HEK293 (cell line): ENCODE data around the gene TRAPPC5.

Experiments
- CTCF ChIA-PET: fragments of 350-600 bp; formaldehyde crosslinking; extraction: SDS; loops from one replicate; lab custom pipeline; 2021; ENCODE audit warnings: antibody characterized with exemption; lab: Yijun Ruan, JAX
- POLR2A ChIA-PET: fragments of 300-600 bp; formaldehyde crosslinking; extraction: SDS; loops from one replicate; lab custom pipeline; 2020; ENCODE audit warnings: antibody characterized with exemption, inconsistent platforms; lab: Yijun Ruan, JAX
- H3K27ac ChIP-seq: fragments of 200-500 bp; sonication (Bioruptor generic); 2 replicates; pipeline ENCODE4 v1.5.1; 2014; ENCODE audit warnings: low read depth, low read length, control low read depth, inconsistent platforms; ENCODE audit errors: extremely low read depth
- H3K36me3 ChIP-seq, 2 experiments: fragments of 200-500 bp in 1 of 2; sonication (Bioruptor generic) in 1 of 2; 1 replicate in 1 of 2; 2 replicates in 1 of 2; pipeline ENCODE4 v1.5.1; 2014 to 2017; ENCODE audit warnings: inconsistent platforms in 2 of 2, low read length in 2 of 2; ENCODE audit not compliant: control insufficient read depth in 2 of 2, insufficient read depth in 1 of 2
- H3K4me1 ChIP-seq: fragments of 200-500 bp; sonication (Bioruptor generic); 2 replicates; pipeline ENCODE4 v1.5.1; 2014; ENCODE audit warnings: mild to moderate bottlenecking, low read length, inconsistent platforms; ENCODE audit not compliant: control insufficient read depth, insufficient read depth
- H3K4me3 ChIP-seq: 2 replicates; pipeline ENCODE4 v1.5.1; 2011; ENCODE audit warnings: low read depth, mild to moderate bottlenecking, control low read depth, low read length, moderate library complexity
- H3K9me3 ChIP-seq: fragments of 200-500 bp; sonication (Bioruptor generic); 2 replicates; pipeline ENCODE4 v1.5.1; 2014; ENCODE audit warnings: low read depth, low read length, inconsistent platforms; ENCODE audit not compliant: control insufficient read depth, insufficient read depth
- KLF16 ChIP-seq: fragments of 450-650 bp; formaldehyde crosslinking; IDR thresholded peaks from 2 replicates; pipeline ENCODE4 v1.5.1; 2017; ENCODE audit warnings: missing biosample characterization, missing genetic modification characterization
- KLF8 ChIP-seq: fragments of 450-650 bp; formaldehyde crosslinking; IDR thresholded peaks from 2 replicates; pipeline ENCODE4 v1.5.1; 2016; ENCODE audit warnings: missing biosample characterization, missing genetic modification characterization
- ZNF140 ChIP-seq: fragments of 450-650 bp; formaldehyde crosslinking; IDR thresholded peaks from 2 replicates; pipeline ENCODE4 v1.5.1; 2016; ENCODE audit warnings: missing biosample characterization, missing genetic modification characterization
- ZNF146 ChIP-seq: fragments of 450-650 bp; formaldehyde crosslinking; IDR thresholded peaks from 2 replicates; pipeline ENCODE4 v1.5.1; 2016; ENCODE audit warnings: missing biosample characterization, missing genetic modification characterization
- ZNF169 ChIP-seq: fragments of 450-650 bp; formaldehyde crosslinking; IDR thresholded peaks from 2 replicates; pipeline ENCODE4 v1.5.1; 2016; ENCODE audit warnings: missing biosample characterization, missing genetic modification characterization
- ZNF2 ChIP-seq: fragments of 450-650 bp; formaldehyde crosslinking; IDR thresholded peaks from 2 replicates; pipeline ENCODE4 v1.5.1; 2016; ENCODE audit warnings: missing biosample characterization, missing genetic modification characterization
- ZNF23 ChIP-seq: fragments of 450-650 bp; formaldehyde crosslinking; IDR thresholded peaks from 2 replicates; pipeline ENCODE4 v1.5.1; 2016; ENCODE audit warnings: missing biosample characterization, missing genetic modification characterization, borderline replicate concordance
- ZNF473 ChIP-seq: fragments of 450-650 bp; formaldehyde crosslinking; IDR thresholded peaks from 2 replicates; pipeline ENCODE4 v1.5.1; 2017; ENCODE audit warnings: missing biosample characterization, missing genetic modification characterization
- ZNF529 ChIP-seq: fragments of 450-650 bp; formaldehyde crosslinking; IDR thresholded peaks from 2 replicates; pipeline ENCODE4 v1.5.1; 2017; ENCODE audit warnings: missing genetic modification characterization, missing biosample characterization; ENCODE audit not compliant: insufficient replicate concordance
- ZNF558 ChIP-seq: fragments of 450-650 bp; formaldehyde crosslinking; IDR thresholded peaks from 2 replicates; pipeline ENCODE4 v1.5.1; 2016; ENCODE audit warnings: missing biosample characterization, missing genetic modification characterization
- ZNF670 ChIP-seq: fragments of 450-650 bp; formaldehyde crosslinking; IDR thresholded peaks from 2 replicates; pipeline ENCODE4 v1.5.1; 2016; ENCODE audit warnings: missing biosample characterization, missing genetic modification characterization, low read depth
- ZNF677 ChIP-seq: fragments of 450-650 bp; IDR thresholded peaks from 2 replicates; pipeline ENCODE4 v1.5.0; 2018; ENCODE audit warnings: missing biosample characterization, mild to moderate bottlenecking, missing genetic modification characterization, moderate library complexity
- TF ChIP-seq, protein P1 (sequence below): fragments of 450-650 bp; formaldehyde crosslinking; IDR thresholded peaks from 2 replicates; pipeline ENCODE4 v1.5.1; 2016; ENCODE audit warnings: missing biosample characterization, missing genetic modification characterization, borderline replicate concordance
- TF ChIP-seq, protein P2 (sequence below): fragments of 450-650 bp; formaldehyde crosslinking; IDR thresholded peaks from 2 replicates; pipeline ENCODE4 v1.5.1; 2016; ENCODE audit warnings: missing biosample characterization, missing genetic modification characterization
- TF ChIP-seq, protein P3 (sequence below): fragments of 450-650 bp; formaldehyde crosslinking; IDR thresholded peaks from 2 replicates; pipeline ENCODE4 v1.5.1; 2016; ENCODE audit warnings: missing biosample characterization, missing genetic modification characterization

Gene TRAPPC5

DNA sequence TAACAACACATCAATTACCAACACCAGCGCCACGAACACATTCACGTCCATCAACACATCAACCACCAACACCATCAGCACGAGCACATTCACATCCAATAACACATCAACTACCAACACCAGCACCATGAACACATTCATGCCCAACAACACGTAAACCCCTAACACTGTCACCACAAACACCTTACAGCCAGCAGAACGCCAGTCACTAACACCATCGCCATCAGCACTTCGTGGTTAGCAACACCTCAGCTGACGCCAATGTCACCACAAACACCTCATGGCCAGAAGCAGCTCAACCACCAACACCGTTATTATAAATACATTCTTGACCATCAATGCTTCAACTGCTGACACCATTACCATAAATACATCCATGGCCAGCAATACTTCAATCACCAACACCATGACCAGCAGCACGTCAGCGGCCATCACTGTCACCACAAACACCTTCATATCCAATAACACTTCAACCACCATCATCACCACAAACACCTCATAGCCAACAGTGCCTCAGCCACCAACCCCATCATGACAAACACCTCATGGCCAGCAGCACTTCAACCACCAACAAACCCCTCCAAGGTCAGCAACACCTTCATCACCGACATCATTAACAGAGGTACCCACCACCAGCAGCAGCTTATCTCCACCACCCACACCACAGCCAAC is 11.9 kb downstream of the TRAPPC5 start:
- ChIA-PET CTCF (no interaction called here), POLR2A (no interaction called here)
- H3K27ac ChIP-seq = no peak overlapping the region
- no peak overlapping the region for H3K4me3 ChIP-seq
- no peaks in the 10 kb centered on the region for H3K4me1 ChIP-seq
- no peaks in the 10 kb centered on the region for H3K36me3 ChIP-seq
- no peaks in the 10 kb centered on the region for H3K9me3 ChIP-seq
- TF ChIP-seq, protein P1, sequence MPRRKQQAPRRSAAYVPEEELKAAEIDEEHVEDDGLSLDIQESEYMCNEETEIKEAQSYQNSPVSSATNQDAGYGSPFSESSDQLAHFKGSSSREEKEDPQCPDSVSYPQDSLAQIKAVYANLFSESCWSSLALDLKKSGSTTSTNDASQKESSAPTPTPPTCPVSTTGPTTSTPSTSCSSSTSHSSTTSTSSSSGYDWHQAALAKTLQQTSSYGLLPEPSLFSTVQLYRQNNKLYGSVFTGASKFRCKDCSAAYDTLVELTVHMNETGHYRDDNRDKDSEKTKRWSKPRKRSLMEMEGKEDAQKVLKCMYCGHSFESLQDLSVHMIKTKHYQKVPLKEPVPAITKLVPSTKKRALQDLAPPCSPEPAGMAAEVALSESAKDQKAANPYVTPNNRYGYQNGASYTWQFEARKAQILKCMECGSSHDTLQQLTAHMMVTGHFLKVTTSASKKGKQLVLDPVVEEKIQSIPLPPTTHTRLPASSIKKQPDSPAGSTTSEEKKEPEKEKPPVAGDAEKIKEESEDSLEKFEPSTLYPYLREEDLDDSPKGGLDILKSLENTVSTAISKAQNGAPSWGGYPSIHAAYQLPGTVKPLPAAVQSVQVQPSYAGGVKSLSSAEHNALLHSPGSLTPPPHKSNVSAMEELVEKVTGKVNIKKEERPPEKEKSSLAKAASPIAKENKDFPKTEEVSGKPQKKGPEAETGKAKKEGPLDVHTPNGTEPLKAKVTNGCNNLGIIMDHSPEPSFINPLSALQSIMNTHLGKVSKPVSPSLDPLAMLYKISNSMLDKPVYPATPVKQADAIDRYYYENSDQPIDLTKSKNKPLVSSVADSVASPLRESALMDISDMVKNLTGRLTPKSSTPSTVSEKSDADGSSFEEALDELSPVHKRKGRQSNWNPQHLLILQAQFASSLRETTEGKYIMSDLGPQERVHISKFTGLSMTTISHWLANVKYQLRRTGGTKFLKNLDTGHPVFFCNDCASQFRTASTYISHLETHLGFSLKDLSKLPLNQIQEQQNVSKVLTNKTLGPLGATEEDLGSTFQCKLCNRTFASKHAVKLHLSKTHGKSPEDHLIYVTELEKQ (tag by site-specific recombination) = no peak
- 0 out of 2 replicates have a peak, but pooled peaks have one; percentile 27 for TF ChIP-seq ZNF473 (tag by site-specific recombination)
- no peak for TF ChIP-seq ZNF670
- TF ChIP-seq, all 188 proteins: peak for 1

DNA sequence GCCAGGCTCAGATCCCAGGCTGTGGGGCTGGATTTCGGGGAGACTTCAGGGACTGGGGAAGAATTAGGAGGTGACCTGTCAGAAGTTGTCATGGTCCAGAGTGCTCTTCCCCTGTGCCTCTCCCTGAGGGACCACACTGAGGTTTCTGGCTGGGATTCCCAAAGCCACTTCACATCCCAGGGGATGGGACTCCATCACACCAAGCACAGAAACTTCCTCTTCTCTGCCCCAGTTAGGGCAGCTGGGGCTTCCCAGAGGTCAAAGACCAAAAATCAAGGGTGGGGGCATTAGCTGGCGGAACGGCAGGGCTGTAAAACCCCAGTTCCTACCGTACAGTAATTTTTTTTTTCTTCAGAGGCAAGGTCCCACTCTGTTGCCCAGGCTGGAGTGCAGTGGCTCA is 13.9 kb downstream of the TRAPPC5 start:
- no peak for TF ChIP-seq ZNF529 (tag by site-specific recombination)
- no peak for TF ChIP-seq KLF8 (tag by site-specific recombination)
- TF ChIP-seq, protein P2, sequence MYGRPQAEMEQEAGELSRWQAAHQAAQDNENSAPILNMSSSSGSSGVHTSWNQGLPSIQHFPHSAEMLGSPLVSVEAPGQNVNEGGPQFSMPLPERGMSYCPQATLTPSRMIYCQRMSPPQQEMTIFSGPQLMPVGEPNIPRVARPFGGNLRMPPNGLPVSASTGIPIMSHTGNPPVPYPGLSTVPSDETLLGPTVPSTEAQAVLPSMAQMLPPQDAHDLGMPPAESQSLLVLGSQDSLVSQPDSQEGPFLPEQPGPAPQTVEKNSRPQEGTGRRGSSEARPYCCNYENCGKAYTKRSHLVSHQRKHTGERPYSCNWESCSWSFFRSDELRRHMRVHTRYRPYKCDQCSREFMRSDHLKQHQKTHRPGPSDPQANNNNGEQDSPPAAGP (tag by site-specific recombination) = no peak
- TF ChIP-seq ZNF140 (tag by site-specific recombination) = no peak
- TF ChIP-seq ZNF677 = no peak
- TF ChIP-seq ZNF169 = no peak
- TF ChIP-seq ZNF558 = no peak
- no peak for TF ChIP-seq ZNF146
- no peak for TF ChIP-seq ZNF23
- TF ChIP-seq, protein P1 (tag by site-specific recombination) = no peak
- TF ChIP-seq, protein P3, sequence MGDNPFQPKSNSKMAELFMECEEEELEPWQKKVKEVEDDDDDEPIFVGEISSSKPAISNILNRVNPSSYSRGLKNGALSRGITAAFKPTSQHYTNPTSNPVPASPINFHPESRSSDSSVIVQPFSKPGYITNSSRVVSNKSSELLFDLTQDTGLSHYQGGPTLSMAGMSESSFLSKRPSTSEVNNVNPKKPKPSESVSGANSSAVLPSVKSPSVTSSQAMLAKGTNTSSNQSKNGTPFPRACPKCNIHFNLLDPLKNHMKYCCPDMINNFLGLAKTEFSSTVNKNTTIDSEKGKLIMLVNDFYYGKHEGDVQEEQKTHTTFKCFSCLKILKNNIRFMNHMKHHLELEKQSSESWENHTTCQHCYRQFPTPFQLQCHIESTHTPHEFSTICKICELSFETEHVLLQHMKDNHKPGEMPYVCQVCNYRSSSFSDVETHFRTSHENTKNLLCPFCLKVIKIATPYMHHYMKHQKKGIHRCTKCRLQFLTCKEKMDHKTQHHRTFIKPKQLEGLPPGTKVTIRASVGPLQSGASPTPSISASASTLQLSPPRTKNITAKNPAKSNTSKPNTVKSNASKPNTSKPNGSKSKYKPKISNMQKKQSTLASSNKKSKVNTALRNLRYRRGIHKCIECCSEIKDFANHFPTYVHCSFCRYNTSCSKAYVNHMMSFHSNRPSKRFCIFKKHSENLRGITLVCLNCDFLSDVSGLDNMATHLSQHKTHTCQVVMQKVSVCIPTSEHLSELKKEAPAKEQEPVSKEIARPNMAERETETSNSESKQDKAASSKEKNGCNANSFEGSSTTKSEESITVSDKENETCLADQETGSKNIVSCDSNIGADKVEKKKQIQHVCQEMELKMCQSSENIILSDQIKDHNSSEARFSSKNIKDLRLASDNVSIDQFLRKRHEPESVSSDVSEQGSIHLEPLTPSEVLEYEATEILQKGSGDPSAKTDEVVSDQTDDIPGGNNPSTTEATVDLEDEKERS (tag by site-specific recombination) = no peak
- TF ChIP-seq ZNF2 = no peak
- TF ChIP-seq KLF16 = no peak
- TF ChIP-seq, all 188 proteins: peak for 0
- Histone ChIP-seq H3K27ac (no peak overlapping the region), H3K4me3 (no peak overlapping the region), H3K9me3 (no peaks in the 10 kb centered on the region), H3K4me1 (no peaks in the 10 kb centered on the region), H3K36me3 (no peaks in the 10 kb centered on the region)
- CTCF ChIA-PET = no interaction called here
- POLR2A ChIA-PET = no interaction called here
